ENCODE data around the gene GNG13. TPM values are rescaled to one million over a fixed set of nuclear protein-coding genes. Genes with fewer than 3 reads are reported as not detected.

The GNG13 gene
- total and polyA plus RNA-seq, 8 donors, result 0.17 to 0.27 TPM; not detected in 6

GRCh38 chr16:794091-794822, 6.3 kb downstream of the GNG13 start:
- peaks cover 0 to 3% of the 10 kb centered on the region in 2 donors for H3K4me1 ChIP-seq
- peaks cover 0 to 30% of the 10 kb centered on the region in 2 donors for H3K36me3 ChIP-seq
- no peak overlapping the region for H3K4me3 ChIP-seq
- ATAC-seq (no peak), DNase-seq (no peak)
- TF ChIP-seq CTCF (IDR thresholded peaks at IDR 0.05), result no peak
- H3K9me3 ChIP-seq, result no peaks in the 10 kb centered on the region
- H3K27me3 ChIP-seq, result peaks cover 0 to 13% of the 10 kb centered on the region in 2 donors
- H3K27ac ChIP-seq, result no peak overlapping the region
- intact Hi-C loops (cut with DNase I), result no loop called here

DNA sequence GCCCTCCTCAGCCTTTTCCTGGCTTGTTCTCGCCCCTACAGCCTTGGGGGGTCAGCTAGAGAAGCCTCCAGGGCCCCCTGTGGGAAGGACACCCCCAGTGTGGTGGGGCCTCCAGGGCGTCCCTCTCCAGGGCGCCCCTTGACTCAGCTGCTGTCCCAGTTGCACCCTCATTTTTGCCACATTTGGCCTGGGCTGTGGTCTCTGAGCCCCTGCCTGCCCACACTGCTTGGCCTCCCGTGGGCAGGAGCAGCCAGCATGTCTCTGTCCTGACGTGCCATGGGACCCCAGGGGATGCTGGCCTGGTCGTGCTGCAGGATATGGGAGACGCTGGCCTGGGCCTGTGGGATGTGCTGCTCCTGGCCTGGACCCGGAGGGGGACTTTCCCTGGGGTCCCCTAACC, 7.1 kb downstream of the GNG13 start:
- no peak for DNase-seq
- peaks cover 4 to 10% of the 10 kb centered on the region in 2 donors for H3K4me1 ChIP-seq
- no peak overlapping the region for H3K27ac ChIP-seq
- intact Hi-C loops (cut with DNase I), result no loop called here
- peaks cover 0 to 30% of the 10 kb centered on the region in 2 donors for H3K36me3 ChIP-seq
- no peak for TF ChIP-seq CTCF (IDR thresholded peaks at IDR 0.05)
- peaks cover 0 to 5% of the 10 kb centered on the region in 2 donors for H3K27me3 ChIP-seq
- H3K4me3 ChIP-seq, result no peak overlapping the region
- no peaks in the 10 kb centered on the region for H3K9me3 ChIP-seq
- no peak for ATAC-seq

DNA sequence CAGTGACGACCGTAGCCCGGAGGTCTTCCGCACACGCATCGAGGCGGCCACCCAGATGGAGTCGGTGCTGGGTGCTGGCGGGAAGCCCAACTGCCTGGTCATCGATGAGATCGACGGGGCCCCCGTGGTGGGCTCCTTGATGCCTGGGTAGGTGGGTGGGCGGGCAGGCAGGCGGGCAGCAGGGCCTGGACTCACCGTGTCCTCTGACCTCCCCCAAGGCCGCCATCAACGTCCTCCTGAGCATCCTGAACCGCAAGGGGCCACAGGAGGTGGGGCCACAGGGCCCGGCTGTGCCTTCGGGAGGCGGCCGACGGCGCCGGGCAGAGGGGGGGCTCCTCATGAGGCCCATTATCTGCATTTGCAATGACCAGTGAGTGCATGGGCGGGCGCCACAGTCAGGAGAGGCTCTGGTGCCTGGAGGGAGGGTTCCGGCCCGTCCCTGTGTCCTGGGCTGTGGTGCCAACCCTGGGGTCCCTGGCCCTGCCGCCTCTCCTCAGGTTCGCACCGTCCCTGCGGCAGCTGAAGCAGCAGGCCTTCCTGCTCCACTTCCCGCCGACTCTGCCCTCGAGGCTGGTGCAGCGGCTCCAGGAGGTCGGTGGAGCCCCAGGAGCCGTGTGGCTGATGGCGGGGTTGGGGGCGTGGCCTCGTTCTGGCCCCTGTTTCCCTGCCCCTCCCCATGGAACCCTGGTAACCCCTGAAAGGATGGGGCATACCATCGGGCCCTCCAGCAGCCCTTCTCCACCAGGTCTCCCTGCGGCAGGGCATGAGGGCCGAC, 8.1 kb downstream of the GNG13 start:
- TF ChIP-seq CTCF (IDR thresholded peaks at IDR 0.05), result no peak
- ATAC-seq, result no peak
- Histone ChIP-seq H3K4me3 (no peak overlapping the region), H3K4me1 (peaks cover 7 to 16% of the 10 kb centered on the region in 2 donors), H3K36me3 (peaks cover 0 to 30% of the 10 kb centered on the region in 2 donors), H3K9me3 (no peaks in the 10 kb centered on the region), H3K27me3 (peaks cover 0 to 4% of the 10 kb centered on the region in 2 donors), H3K27ac (no peak overlapping the region)
- intact Hi-C loops (cut with DNase I), result no loop called here
- DNase-seq, result no peak

DNA sequence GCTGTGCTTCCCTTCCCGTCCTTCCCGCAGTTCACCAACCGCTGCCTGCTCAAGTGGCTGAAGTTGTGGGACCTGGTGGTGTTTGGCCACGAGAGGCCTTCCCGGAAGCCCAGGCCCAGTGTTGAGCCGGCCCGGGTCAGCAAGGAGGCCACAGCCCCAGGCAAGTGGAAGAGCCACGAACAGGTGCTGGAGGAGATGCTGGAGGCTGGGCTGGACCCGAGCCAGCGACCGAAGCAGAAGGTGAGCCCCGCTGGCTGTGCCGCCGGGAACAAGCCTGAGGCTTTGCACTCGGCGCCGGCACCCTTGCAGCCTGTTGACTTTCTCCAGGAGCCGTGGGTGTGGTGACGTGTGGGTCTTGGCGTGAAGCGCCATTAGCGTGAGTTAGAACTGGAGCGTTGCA, 9.4 kb downstream of the GNG13 start:
- H3K9me3 ChIP-seq, result no peaks in the 10 kb centered on the region
- DNase-seq, result no peak
- H3K27me3 ChIP-seq, result no peaks in the 10 kb centered on the region
- H3K36me3 ChIP-seq, result peaks cover 0 to 41% of the 10 kb centered on the region in 2 donors
- no peak for ATAC-seq
- intact Hi-C loops (cut with DNase I), result no loop called here
- no peak for TF ChIP-seq CTCF (IDR thresholded peaks at IDR 0.05)
- H3K4me3 ChIP-seq, result no peak overlapping the region
- H3K27ac ChIP-seq, result no peak overlapping the region
- H3K4me1 ChIP-seq, result peaks cover 11 to 24% of the 10 kb centered on the region in 2 donors

- no peaks in the 10 kb centered on the region for H3K27me3 ChIP-seq
- H3K27ac ChIP-seq, result no peak overlapping the region
- intact Hi-C loops (cut with DNase I), result no loop called here
- TF ChIP-seq CTCF (IDR thresholded peaks at IDR 0.05), result no peak
- H3K9me3 ChIP-seq, result no peaks in the 10 kb centered on the region
- ATAC-seq, result no peak
- DNase-seq, result no peak
- H3K4me1 ChIP-seq, result peaks cover 11 to 24% of the 10 kb centered on the region in 2 donors
- no peak overlapping the region for H3K4me3 ChIP-seq
- H3K36me3 ChIP-seq, result peaks cover 0 to 50% of the 10 kb centered on the region in 2 donors
These were observed 10.4 kb downstream of the GNG13 start for GRCh38 chr16:790086-790485.

All from left lung (tissue), 10 donors.